ENCODE results near the gene NSRP1. TPM values are rescaled to one million over a fixed set of nuclear protein-coding genes. Genes with fewer than 3 reads are reported as not detected.
A peak's percentile ranks its signal among the peaks of the same experiment; 100 is the strongest.
"Not testable (repeated sequence)": the region's sequence is repeated elsewhere in the genome, so short reads cannot be mapped to it uniquely, and the experiment has no call there.

NSRP1 gene
- total RNA-seq, 2 donors from 2014 or later, result 28.8 to 31.7 TPM

- Mint-ChIP-seq H3K27ac (no peak overlapping the region), H3K27me3 (no peaks in the 10 kb centered on the region), H3K4me3 (no peak overlapping the region), H3K4me1 (peaks cover 13% of the 10 kb centered on the region), H3K36me3 (ENCODE audit: low read depth) (peaks cover 2% of the 10 kb centered on the region)
- no peak for ATAC-seq
- H3K9me3 ChIP-seq (ENCODE audit: control insufficient read depth, low read length, poor library complexity, severe bottlenecking), result no peaks in the 10 kb centered on the region
- DNase-seq, result no peak
Measured at GRCh38 chr17:30134551-30134950, 17.9 kb downstream of the NSRP1 start.

- H3K9me3 ChIP-seq (ENCODE audit: control insufficient read depth, low read length, poor library complexity, severe bottlenecking), result no peaks in the 10 kb centered on the region
- Mint-ChIP-seq H3K4me3 (no peak overlapping the region), H3K27ac (no peak overlapping the region), H3K4me1 (peaks cover 13% of the 10 kb centered on the region), H3K36me3 (ENCODE audit: low read depth) (peaks cover 2% of the 10 kb centered on the region), H3K27me3 (no peaks in the 10 kb centered on the region)
- ATAC-seq (no peak), DNase-seq (no peak)
Measured at GRCh38 chr17:30137158-30137557, 20.5 kb downstream of the NSRP1 start.

- H3K27me3 Mint-ChIP-seq; DNase-seq; ATAC-seq; H3K36me3 Mint-ChIP-seq (ENCODE audit: low read depth); H3K4me3 Mint-ChIP-seq; H3K9me3 ChIP-seq (ENCODE audit: control insufficient read depth, low read length, poor library complexity, severe bottlenecking): not testable (repeated sequence)
- Mint-ChIP-seq H3K27ac (peak overlapping the region; percentile 16), H3K4me1 (peaks cover 16% of the 10 kb centered on the region)
Measured at GRCh38 chr17:30147860-30148259, 31.2 kb downstream of the NSRP1 start.

- Mint-ChIP-seq H3K36me3 (ENCODE audit: low read depth) (no peaks in the 10 kb centered on the region), H3K4me1 (peaks cover 16% of the 10 kb centered on the region), H3K27me3 (no peaks in the 10 kb centered on the region), H3K4me3 (no peak overlapping the region), H3K27ac (peak overlapping the region; percentile 16)
- no peaks in the 10 kb centered on the region for H3K9me3 ChIP-seq (ENCODE audit: control insufficient read depth, low read length, poor library complexity, severe bottlenecking)
- ATAC-seq, result no peak
- DNase-seq, result no peak
Measured at GRCh38 chr17:30148376-30148775, 31.8 kb downstream of the NSRP1 start.

- DNase-seq (no peak), ATAC-seq (no peak)
- H3K4me3 Mint-ChIP-seq, result no peak overlapping the region
- no peaks in the 10 kb centered on the region for H3K27me3 Mint-ChIP-seq
- H3K36me3 Mint-ChIP-seq (ENCODE audit: low read depth), result no peaks in the 10 kb centered on the region
- no peaks in the 10 kb centered on the region for H3K9me3 ChIP-seq (ENCODE audit: control insufficient read depth, low read length, poor library complexity, severe bottlenecking)
- H3K4me1 Mint-ChIP-seq, result peaks cover 21% of the 10 kb centered on the region
- no peak overlapping the region for H3K27ac Mint-ChIP-seq
Measured at GRCh38 chr17:30151471-30151870, 34.9 kb downstream of the NSRP1 start.

GRCh38 chr17:30153463-30153862, 36.8 kb downstream of the NSRP1 start:
- no peak for DNase-seq
- H3K9me3 ChIP-seq (ENCODE audit: control insufficient read depth, low read length, poor library complexity, severe bottlenecking), result no peaks in the 10 kb centered on the region
- Mint-ChIP-seq H3K27me3 (no peaks in the 10 kb centered on the region), H3K4me1 (peaks cover 26% of the 10 kb centered on the region), H3K4me3 (peak overlapping the region; percentile 43), H3K27ac (peak overlapping the region; percentile 87), H3K36me3 (ENCODE audit: low read depth) (no peaks in the 10 kb centered on the region)
- no peak for ATAC-seq

- no peak overlapping the region for H3K4me3 Mint-ChIP-seq
- H3K36me3 Mint-ChIP-seq (ENCODE audit: low read depth), result peaks cover 2% of the 10 kb centered on the region
- H3K4me1 Mint-ChIP-seq, result peaks cover 35% of the 10 kb centered on the region
- DNase-seq, result no peak
- no peaks in the 10 kb centered on the region for H3K27me3 Mint-ChIP-seq
- H3K27ac Mint-ChIP-seq, result no peak overlapping the region
- no peaks in the 10 kb centered on the region for H3K9me3 ChIP-seq (ENCODE audit: control insufficient read depth, low read length, poor library complexity, severe bottlenecking)
- ATAC-seq, result no peak
Measured at GRCh38 chr17:30155389-30155788, 38.8 kb downstream of the NSRP1 start.

- Mint-ChIP-seq H3K36me3 (ENCODE audit: low read depth) (peaks cover 4% of the 10 kb centered on the region), H3K4me1 (peaks cover 30% of the 10 kb centered on the region), H3K27me3 (no peaks in the 10 kb centered on the region), H3K4me3 (no peak overlapping the region), H3K27ac (no peak overlapping the region)
- no peak for ATAC-seq
- H3K9me3 ChIP-seq (ENCODE audit: control insufficient read depth, low read length, poor library complexity, severe bottlenecking), result no peaks in the 10 kb centered on the region
- no peak for DNase-seq
Measured at GRCh38 chr17:30158896-30159625, 42.4 kb downstream of the NSRP1 start.

- H3K4me1 Mint-ChIP-seq, result peaks cover 25% of the 10 kb centered on the region
- H3K36me3 Mint-ChIP-seq (ENCODE audit: low read depth), result peaks cover 7% of the 10 kb centered on the region
- H3K9me3 ChIP-seq (ENCODE audit: control insufficient read depth, low read length, poor library complexity, severe bottlenecking), result no peaks in the 10 kb centered on the region
- H3K27ac Mint-ChIP-seq, result no peak overlapping the region
- no peak for ATAC-seq
- DNase-seq, result no peak
- no peak overlapping the region for H3K4me3 Mint-ChIP-seq
- H3K27me3 Mint-ChIP-seq, result no peaks in the 10 kb centered on the region
Measured at GRCh38 chr17:30160419-30161172, 44.0 kb downstream of the NSRP1 start.

GRCh38 chr17:30161601-30162000, 45.0 kb downstream of the NSRP1 start:
- ATAC-seq (no peak), DNase-seq (no peak)
- Mint-ChIP-seq H3K36me3 (ENCODE audit: low read depth) (peaks cover 7% of the 10 kb centered on the region), H3K4me3 (no peak overlapping the region), H3K4me1 (peaks cover 22% of the 10 kb centered on the region), H3K27ac (no peak overlapping the region), H3K27me3 (no peaks in the 10 kb centered on the region)
- H3K9me3 ChIP-seq (ENCODE audit: control insufficient read depth, low read length, poor library complexity, severe bottlenecking), result no peaks in the 10 kb centered on the region

GRCh38 chr17:30164531-30164930, 47.9 kb downstream of the NSRP1 start:
- H3K9me3 ChIP-seq (ENCODE audit: control insufficient read depth, low read length, poor library complexity, severe bottlenecking), result no peaks in the 10 kb centered on the region
- Mint-ChIP-seq H3K36me3 (ENCODE audit: low read depth) (peaks cover 8% of the 10 kb centered on the region), H3K27ac (no peak overlapping the region), H3K27me3 (no peaks in the 10 kb centered on the region), H3K4me3 (no peak overlapping the region), H3K4me1 (peaks cover 6% of the 10 kb centered on the region)
- no peak for DNase-seq
- ATAC-seq, result no peak

- Mint-ChIP-seq H3K4me3 (no peak overlapping the region), H3K4me1 (peaks cover 6% of the 10 kb centered on the region), H3K27me3 (no peaks in the 10 kb centered on the region), H3K36me3 (ENCODE audit: low read depth) (peaks cover 8% of the 10 kb centered on the region), H3K27ac (no peak overlapping the region)
- no peaks in the 10 kb centered on the region for H3K9me3 ChIP-seq (ENCODE audit: control insufficient read depth, low read length, poor library complexity, severe bottlenecking)
- ATAC-seq (no peak), DNase-seq (no peak)
Measured at GRCh38 chr17:30165147-30165546, 48.5 kb downstream of the NSRP1 start.

- Mint-ChIP-seq H3K27ac (no peak overlapping the region), H3K36me3 (ENCODE audit: low read depth) (peaks cover 6% of the 10 kb centered on the region), H3K4me3 (no peak overlapping the region), H3K27me3 (no peaks in the 10 kb centered on the region), H3K4me1 (peaks cover 10% of the 10 kb centered on the region)
- no peak for DNase-seq
- no peak for ATAC-seq
- no peaks in the 10 kb centered on the region for H3K9me3 ChIP-seq (ENCODE audit: control insufficient read depth, low read length, poor library complexity, severe bottlenecking)
Measured at GRCh38 chr17:30165960-30166359, 49.3 kb downstream of the NSRP1 start.

Data from T-helper 17 cell (primary cell).